OCI-LY1 (cell line): ENCODE results near the gene FAM229B.

Experiments
- CTCF ChIP-seq: fragments of 200-600 bp; sonication (generic), shearing (Covaris generic); IDR thresholded peaks from 2 replicates; pipeline ENCODE4 v1.5.1; 2017; ENCODE audit warnings: mild to moderate bottlenecking, antibody characterized with exemption, low read length, moderate library complexity, mixed read lengths
- EZH2 ChIP-seq: fragments of 200-600 bp; sonication (generic), shearing (Covaris generic); IDR thresholded peaks from 2 replicates; pipeline ENCODE4 v1.8.0; 2017; ENCODE audit warnings: borderline replicate concordance, mixed run types, mild to moderate bottlenecking, antibody characterized with exemption, low read length, moderate library complexity, mixed read lengths

- TF ChIP-seq CTCF (no peak), EZH2 (no peak)
Observed at GRCh38 chr6:112038756-112039430, 48.5 kb upstream of the FAM229B start.
